GM12872 (cell line): ENCODE measurements around the gene FBXO41.

Source experiments
- TF ChIP-seq, protein P1 (sequence below): IDR thresholded peaks from 3 replicates; pipeline ENCODE4 v1.5.1; 2011; ENCODE audit warnings: low read depth, mild to moderate bottlenecking, low read length, moderate library complexity; ENCODE audit not compliant: insufficient read depth

The FBXO41 gene

DNA sequence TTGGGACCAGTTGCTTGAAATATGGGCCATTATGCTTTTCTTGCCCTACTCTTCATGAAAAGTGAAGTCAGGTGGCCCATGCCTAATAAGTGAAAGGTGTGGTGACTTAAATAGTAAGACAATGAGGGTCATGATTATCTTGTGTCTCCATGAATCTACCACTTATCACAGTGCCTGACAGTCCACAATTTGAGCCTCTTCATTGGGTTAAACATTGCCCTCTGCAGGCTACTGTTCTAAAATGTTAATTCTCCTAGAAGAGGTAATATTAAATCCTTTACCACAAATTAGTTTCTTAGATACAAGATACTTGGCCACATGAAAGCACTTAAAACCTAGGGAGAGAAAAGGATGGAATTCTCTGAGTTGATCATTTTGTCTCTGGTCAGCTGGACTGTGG lies 5.0 kb upstream of the FBXO41 start:
- TF ChIP-seq, protein P1, sequence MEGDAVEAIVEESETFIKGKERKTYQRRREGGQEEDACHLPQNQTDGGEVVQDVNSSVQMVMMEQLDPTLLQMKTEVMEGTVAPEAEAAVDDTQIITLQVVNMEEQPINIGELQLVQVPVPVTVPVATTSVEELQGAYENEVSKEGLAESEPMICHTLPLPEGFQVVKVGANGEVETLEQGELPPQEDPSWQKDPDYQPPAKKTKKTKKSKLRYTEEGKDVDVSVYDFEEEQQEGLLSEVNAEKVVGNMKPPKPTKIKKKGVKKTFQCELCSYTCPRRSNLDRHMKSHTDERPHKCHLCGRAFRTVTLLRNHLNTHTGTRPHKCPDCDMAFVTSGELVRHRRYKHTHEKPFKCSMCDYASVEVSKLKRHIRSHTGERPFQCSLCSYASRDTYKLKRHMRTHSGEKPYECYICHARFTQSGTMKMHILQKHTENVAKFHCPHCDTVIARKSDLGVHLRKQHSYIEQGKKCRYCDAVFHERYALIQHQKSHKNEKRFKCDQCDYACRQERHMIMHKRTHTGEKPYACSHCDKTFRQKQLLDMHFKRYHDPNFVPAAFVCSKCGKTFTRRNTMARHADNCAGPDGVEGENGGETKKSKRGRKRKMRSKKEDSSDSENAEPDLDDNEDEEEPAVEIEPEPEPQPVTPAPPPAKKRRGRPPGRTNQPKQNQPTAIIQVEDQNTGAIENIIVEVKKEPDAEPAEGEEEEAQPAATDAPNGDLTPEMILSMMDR = no peak

DNA sequence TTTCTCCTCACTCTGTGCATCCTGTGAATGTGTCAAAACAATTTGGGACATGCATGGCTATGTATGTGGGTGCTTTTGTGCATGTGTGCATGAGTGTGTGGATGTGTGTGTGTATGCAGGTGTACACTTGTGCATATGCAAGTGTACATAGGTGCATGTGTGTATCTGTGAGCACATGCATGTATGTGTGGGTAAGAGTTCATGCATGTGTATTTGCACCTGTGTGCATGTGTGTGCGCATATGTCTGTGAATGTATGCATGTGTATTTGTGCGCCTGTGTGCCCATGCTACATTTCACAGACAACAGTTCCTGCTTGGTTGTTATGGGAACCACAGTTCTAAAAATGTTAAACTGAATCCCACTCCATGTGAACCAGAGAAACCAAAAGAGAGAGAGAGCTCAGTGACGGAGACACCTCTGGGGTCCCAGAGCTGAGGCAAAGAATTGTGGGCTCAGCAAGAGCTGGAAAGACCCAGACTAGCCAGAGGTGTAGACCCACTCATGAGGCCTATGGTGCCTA lies 1.9 kb upstream of the FBXO41 start:
- TF ChIP-seq, protein P1 = no peak

DNA sequence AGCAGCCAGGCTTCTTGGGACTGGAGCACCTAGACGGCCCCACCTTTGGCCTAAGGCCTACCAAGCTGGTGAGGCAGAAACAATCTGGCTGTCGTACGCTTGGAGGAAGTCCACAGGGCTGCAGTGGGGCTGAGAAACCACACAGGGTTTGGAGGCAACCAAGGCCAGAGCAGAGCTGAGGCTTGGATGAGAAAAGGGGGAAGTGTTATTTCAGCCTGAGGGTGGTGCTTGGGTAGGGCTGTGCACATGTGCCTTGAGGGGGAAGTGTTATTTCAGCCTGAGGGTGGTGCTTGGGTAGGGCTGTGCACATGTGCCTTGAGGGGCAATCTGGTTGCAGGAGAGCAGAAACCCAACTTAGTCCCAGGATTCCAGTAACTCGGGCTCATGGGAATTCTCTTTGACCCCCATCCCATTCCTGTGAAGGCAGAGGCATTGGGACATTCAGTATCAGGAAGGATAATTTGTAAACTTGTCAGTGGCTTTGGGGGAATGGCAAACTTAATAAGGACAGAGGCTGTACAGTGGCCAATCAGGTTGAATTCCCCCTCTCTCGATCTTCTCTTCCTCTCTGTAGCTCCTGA lies 971 bp upstream of the FBXO41 start:
- TF ChIP-seq, protein P1 = no peak

DNA sequence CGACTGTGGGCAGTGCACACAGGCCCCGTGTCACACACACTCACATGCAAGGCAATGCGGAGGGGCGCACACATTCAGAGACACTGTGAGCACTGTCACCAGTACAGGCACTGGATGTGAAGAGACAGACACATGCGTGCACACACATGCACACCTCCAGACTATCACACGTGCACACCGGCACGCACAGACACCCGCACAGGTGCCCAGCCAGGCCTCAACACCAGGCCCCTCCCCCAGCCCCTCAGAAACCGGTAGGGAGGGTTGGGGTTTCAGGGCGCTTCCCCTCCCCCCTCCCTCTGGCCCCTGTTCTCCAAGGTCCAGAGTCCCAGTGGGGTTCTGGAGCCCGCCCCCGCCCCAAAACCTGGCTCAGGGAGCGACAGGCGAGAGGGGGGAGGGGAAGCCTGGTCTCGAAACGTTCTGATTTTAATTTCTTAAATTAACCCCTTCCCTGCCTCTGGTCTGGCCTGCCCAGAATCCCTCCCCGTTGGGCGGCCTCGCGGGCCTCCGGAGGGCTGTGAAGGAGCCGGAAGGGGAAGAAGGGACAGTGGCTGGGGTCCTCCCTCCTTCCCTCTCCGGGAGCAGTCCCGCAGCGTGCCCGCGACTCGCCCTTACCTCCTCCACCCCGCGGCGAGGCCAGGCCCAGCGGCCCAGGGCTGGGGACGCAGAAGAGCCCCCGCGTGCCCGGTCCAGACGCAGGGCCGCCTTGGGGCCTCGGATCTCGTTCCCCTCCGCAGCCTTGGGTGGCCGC lies 558 bp downstream of the FBXO41 start:
- TF ChIP-seq, protein P1 = no peak

DNA sequence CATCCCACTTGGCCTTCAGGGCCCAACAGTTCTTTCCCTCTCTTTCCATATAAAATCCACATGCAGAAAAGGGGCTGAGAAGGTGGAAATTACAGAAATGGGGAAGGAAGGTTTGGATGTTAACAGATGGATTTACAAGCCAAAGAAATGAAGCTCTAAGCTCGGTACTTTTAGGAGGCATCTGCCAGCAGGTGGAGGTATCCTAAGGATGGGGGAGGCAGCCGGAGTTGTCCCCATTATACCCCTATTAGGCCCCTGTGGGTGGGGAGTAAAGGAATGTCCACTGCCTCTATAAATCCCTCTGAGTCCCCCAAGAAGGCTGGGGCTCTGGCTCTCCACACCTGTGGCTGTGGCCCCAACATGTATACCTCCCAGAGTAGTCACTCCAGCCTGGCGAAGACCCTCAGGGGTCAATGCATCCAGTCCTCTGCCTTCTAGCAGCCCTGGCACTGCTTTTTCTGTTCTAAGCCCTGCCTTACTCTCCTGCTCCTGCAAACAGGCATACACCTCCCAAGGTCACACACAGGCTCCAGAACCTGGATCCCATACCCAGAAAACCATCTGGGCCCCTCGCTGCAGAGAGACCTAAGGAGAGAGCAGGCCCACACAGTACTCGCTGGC lies 1.2 kb downstream of the FBXO41 start:
- TF ChIP-seq, protein P1 = no peak

DNA sequence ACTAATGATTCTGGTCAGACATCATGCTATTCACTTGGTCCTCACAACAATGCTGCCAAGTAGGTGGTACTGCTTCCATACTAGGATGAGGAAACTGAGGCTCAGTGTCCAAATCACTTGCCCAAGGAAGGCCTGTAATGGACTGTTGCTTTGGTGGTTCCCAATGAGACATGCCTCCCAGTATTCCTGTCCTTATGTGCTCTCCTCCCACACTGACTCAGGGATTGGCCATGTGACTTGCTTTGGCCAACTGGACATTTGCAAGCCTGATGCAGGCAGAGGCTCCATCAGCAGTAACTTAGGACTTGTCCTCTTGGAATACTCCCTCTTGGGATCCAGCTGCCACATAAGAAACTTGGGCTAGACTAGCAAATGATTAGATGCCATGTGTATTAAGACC lies 3.0 kb downstream of the FBXO41 start:
- TF ChIP-seq, protein P1 = no peak

DNA sequence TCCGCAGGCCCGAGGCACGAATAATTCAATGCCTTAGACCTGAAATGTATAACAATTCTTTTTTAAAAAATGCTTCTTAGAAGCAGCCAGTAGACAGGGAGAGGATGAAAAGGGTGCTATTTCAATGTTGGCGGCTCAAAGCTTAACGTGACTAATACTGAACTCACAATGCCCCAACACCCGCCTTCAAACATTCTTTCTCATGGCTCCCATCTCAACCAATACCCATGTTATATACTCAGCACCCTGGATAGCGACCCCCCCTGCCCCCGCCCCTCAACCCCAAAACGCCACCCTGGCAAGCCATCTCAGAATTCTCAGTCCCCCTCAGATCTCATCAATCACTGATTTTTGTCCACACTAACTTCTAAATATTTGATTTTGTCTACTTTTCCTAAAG lies 4.4 kb downstream of the FBXO41 start:
- TF ChIP-seq, protein P1 = no peak
